HUES64 (cell line): ENCODE measurements around the gene KRTAP5-7.
"Not testable (repeated sequence)": the region's sequence is repeated elsewhere in the genome, so short reads cannot be mapped to it uniquely, and the experiment has no call there.

Source experiments
- H3K27ac ChIP-seq: 2 replicates; pipeline ENCODE4 v1.7.0; 2013; ENCODE audit warnings: low read depth, low read length, inconsistent platforms
- H3K27me3 ChIP-seq: 2 replicates; pipeline ENCODE4 v1.6.1; 2013; ENCODE audit warnings: mild to moderate bottlenecking, low read length; ENCODE audit not compliant: insufficient read depth
- H3K36me3 ChIP-seq: 2 replicates; pipeline ENCODE4 v1.6.1; 2013; ENCODE audit warnings: mild to moderate bottlenecking, low read length; ENCODE audit not compliant: insufficient read depth
- H3K4me1 ChIP-seq: 2 replicates; pipeline ENCODE4 v1.6.1; 2013; ENCODE audit warnings: mild to moderate bottlenecking, low read length, moderate library complexity; ENCODE audit not compliant: insufficient read depth
- H3K4me3 ChIP-seq: 2 replicates; pipeline ENCODE4 v1.5.1; 2013; ENCODE audit warnings: mild to moderate bottlenecking, low read length, moderate library complexity
- H3K9ac ChIP-seq: 2 replicates; pipeline ENCODE4 v1.6.1; 2013; ENCODE audit warnings: mild to moderate bottlenecking, low read depth, low read length
- H3K9me3 ChIP-seq: 2 replicates; pipeline ENCODE4 v1.6.1; 2013; ENCODE audit warnings: low read depth, low read length; ENCODE audit not compliant: insufficient read depth
- WGBS: fragments of 150-250, 120-280 bp; methylation state at CpG from one replicate; pipeline ENCODE4 v1.1.7; 2013; ENCODE audit warnings: missing lambda C conversion rate; 5-methylcytosine and 5-hydroxymethylcytosine counted together

Gene KRTAP5-7

GRCh38 chr11:71537977-71538665 is 11.1 kb downstream of the KRTAP5-7 start, which contains the start of gene KRTAP5-8:
Gene KRTAP5-8, plus strand, starts transcription at chr11:71538025. Its CDS starts 31 bp downstream, at chr11:71538056.
- H3K27me3 ChIP-seq, H3K4me1 ChIP-seq, H3K36me3 ChIP-seq, H3K9ac ChIP-seq, H3K4me3 ChIP-seq, H3K27ac ChIP-seq, H3K9me3 ChIP-seq: not testable (repeated sequence)
- WGBS: 92% methylated on average over 4 of the region's 4 CpGs

- Histone ChIP-seq H3K36me3 (no peaks in the 10 kb centered on the region), H3K9ac (no peak overlapping the region), H3K4me3 (no peak overlapping the region), H3K27ac (no peak overlapping the region), H3K4me1 (0 out of 2 replicates have a peak, but pooled peaks cover under 1% of the 10 kb centered on the region), H3K27me3 (no peaks in the 10 kb centered on the region; the same call in 1 of the 2 replicates), H3K9me3 (no peaks in the 10 kb centered on the region)
- WGBS: 88% methylated on average over 4 of the region's 4 CpGs
These were observed 11.6 kb downstream of the KRTAP5-7 start for GRCh38 chr11:71538666-71538990.

- no peak overlapping the region for H3K9ac ChIP-seq
- H3K27ac ChIP-seq: no peak overlapping the region
- H3K4me3 ChIP-seq: no peak overlapping the region
- H3K27me3 ChIP-seq: no peaks in the 10 kb centered on the region; the same call in 1 of the 2 replicates
- no peaks in the 10 kb centered on the region for H3K9me3 ChIP-seq
- H3K36me3 ChIP-seq: no peaks in the 10 kb centered on the region
- H3K4me1 ChIP-seq: 0 out of 2 replicates have a peak, but pooled peaks cover 3% of the 10 kb centered on the region
- WGBS: 93% methylated on average over 11 of the region's 11 CpGs
These were observed 11.9 kb downstream of the KRTAP5-7 start for GRCh38 chr11:71539017-71539416.

- not testable (repeated sequence) for H3K27me3 ChIP-seq, H3K9ac ChIP-seq, H3K36me3 ChIP-seq, H3K27ac ChIP-seq, H3K9me3 ChIP-seq, H3K4me3 ChIP-seq, H3K4me1 ChIP-seq
- WGBS: 95% methylated on average over 11 of the region's 11 CpGs
These were observed 12.9 kb downstream of the KRTAP5-7 start for GRCh38 chr11:71539971-71540370.

DNA sequence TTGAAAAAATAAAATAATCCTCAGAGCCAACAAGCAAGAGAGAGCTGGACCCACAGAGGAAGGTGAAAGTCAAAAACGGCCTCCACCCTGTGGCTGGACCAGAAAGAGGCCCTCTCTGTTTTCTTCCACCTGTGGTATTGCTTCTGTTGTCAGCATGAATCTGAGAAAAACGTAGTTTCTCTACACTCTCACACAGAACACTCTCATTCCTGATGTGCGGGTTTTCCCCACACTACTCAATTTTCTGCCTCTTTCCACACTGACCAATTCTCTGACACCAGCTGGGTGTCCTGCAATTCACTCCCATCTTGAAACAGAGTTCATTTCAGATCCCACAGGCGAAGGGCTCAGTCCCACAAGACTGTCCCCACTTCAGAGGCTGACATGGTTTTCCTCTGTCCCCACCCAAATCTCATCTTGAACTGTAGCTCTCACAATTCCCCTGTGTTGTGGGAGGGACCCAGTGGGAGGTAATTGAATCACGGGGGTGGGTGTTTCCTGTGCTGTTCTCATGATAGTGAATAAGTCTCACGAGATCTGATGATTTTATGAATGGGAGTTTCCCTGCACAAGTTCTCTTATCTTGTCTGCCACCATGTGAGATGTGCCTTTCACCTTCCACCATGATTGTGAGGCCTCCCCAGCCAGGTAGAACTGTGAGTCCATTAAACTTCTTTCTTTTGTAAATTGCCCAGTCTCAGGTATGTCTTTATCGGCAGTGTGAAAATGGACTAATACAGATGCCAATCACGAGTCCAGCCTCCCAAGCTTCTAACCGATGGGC is 13.6 kb downstream of the KRTAP5-7 start:
- H3K9me3 ChIP-seq, H3K4me3 ChIP-seq, H3K9ac ChIP-seq, H3K27ac ChIP-seq, H3K27me3 ChIP-seq, H3K4me1 ChIP-seq, H3K36me3 ChIP-seq: not testable (repeated sequence)
- 92% methylated on average over 9 of the region's 9 CpGs for WGBS

DNA sequence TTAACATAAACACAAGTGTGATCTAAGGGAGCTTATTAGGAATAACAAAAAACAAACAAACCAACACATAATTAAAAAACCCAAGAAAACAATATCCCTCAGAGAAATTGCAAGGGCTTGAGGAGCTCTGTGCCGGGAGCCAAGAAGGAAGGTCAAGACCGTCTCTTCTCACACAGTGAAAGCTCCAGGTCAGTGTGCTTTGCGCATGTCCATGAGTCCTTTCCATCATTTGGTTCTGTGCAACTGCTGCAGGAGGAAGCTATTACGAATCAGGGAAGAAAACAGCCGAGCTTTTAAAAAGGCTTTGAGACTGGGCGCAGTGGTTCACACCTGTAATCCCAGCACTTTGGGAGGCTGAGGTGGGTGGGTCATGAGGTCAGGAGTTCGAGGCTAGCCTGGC is 15.3 kb downstream of the KRTAP5-7 start:
- no peak overlapping the region for H3K27ac ChIP-seq
- peaks cover 7% of the 10 kb centered on the region; the same call in 1 of the 2 replicates for H3K4me1 ChIP-seq
- H3K4me3 ChIP-seq: no peak overlapping the region
- no peaks in the 10 kb centered on the region for H3K9me3 ChIP-seq
- H3K27me3 ChIP-seq: no peaks in the 10 kb centered on the region; the same call in 1 of the 2 replicates
- no peaks in the 10 kb centered on the region for H3K36me3 ChIP-seq
- WGBS: 90% methylated on average over 7 of the region's 7 CpGs
- no peak overlapping the region for H3K9ac ChIP-seq

- 87% methylated on average over 15 of the region's 15 CpGs for WGBS
- Histone ChIP-seq H3K9me3 (no peaks in the 10 kb centered on the region), H3K27ac (no peak overlapping the region), H3K4me1 (peaks cover 7% of the 10 kb centered on the region; the same call in 1 of the 2 replicates), H3K9ac (no peak overlapping the region), H3K36me3 (no peaks in the 10 kb centered on the region), H3K4me3 (no peak overlapping the region), H3K27me3 (no peaks in the 10 kb centered on the region; the same call in 1 of the 2 replicates)
These were observed 16.1 kb downstream of the KRTAP5-7 start for GRCh38 chr11:71542879-71543777.

GRCh38 chr11:71543866-71544265 is 16.8 kb downstream of the KRTAP5-7 start:
- H3K27ac ChIP-seq: no peak overlapping the region
- H3K27me3 ChIP-seq: no peaks in the 10 kb centered on the region; the same call in 1 of the 2 replicates
- H3K9me3 ChIP-seq: no peaks in the 10 kb centered on the region
- H3K4me3 ChIP-seq: no peak overlapping the region
- H3K36me3 ChIP-seq: no peaks in the 10 kb centered on the region
- 79% methylated on average over 8 of the region's 8 CpGs for WGBS
- peaks cover 7% of the 10 kb centered on the region; the same call in 1 of the 2 replicates for H3K4me1 ChIP-seq
- H3K9ac ChIP-seq: no peak overlapping the region

DNA sequence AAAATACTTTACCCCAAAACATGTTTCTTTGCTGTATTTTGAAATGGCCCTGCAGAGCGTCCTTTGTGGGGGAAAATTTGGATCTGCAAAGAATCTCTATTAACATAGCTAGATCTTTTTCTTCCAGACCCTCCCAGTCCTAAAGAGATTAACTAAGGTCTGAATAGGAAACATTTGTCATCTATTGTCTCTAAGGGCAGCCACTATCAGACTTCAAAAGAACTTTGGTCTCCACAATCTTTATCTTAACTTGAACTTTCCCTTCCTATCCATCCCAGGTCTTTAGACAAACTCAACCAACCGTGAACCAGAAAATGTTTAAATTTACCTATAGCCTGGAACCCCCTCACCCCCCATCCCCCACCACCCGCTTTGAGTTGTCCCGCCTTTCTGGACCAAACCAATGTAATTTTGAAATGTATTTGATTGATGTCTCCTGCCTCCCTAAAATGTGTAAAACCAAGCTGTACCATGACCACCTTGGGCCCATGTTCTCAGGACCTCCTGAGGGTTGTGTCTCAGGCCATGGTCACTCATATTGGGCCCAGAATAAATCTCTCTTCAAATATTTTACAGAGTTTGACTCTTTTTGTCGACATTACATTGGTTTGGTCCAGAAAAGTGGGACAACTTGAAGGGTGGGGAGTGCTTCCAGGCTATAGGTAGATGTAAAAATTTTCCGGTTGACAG is 17.6 kb downstream of the KRTAP5-7 start:
- 53% methylated on average over 4 of the region's 6 CpGs for WGBS
- H3K27ac ChIP-seq: no peak overlapping the region
- H3K4me3 ChIP-seq: no peak overlapping the region
- H3K36me3 ChIP-seq: no peaks in the 10 kb centered on the region
- no peaks in the 10 kb centered on the region; the same call in 1 of the 2 replicates for H3K27me3 ChIP-seq
- no peak overlapping the region for H3K9ac ChIP-seq
- peaks cover 7% of the 10 kb centered on the region; the same call in 1 of the 2 replicates for H3K4me1 ChIP-seq
- H3K9me3 ChIP-seq: no peaks in the 10 kb centered on the region

- no peaks in the 10 kb centered on the region for H3K9me3 ChIP-seq
- H3K4me3 ChIP-seq: no peak overlapping the region
- H3K36me3 ChIP-seq: no peaks in the 10 kb centered on the region
- 94% methylated on average over 12 of the region's 12 CpGs for WGBS
- H3K9ac ChIP-seq: no peak overlapping the region
- no peak overlapping the region for H3K27ac ChIP-seq
- no peaks in the 10 kb centered on the region; the same call in 1 of the 2 replicates for H3K27me3 ChIP-seq
- peaks cover 7% of the 10 kb centered on the region; the same call in 1 of the 2 replicates for H3K4me1 ChIP-seq
These were observed 18.4 kb downstream of the KRTAP5-7 start for GRCh38 chr11:71545405-71545966.
